Astrocyte (in vitro differentiated cells and primary cell): Measurements from ENCODE around the gene ULK1. TPM values are rescaled to one million over a fixed set of nuclear protein-coding genes. Genes with fewer than 3 reads are reported as not detected.

Experiments
- DNase-seq: peaks from one replicate; pipeline ENCODE4 v3.0.0-alpha.2; 2010; ENCODE audit warnings: low read depth
- FAIRE-seq: peaks from 2 replicates; lab custom pipeline; 2011; peaks lifted over from hg19 to GRCh38; lab: Jason Lieb, UNC
- H2AFZ ChIP-seq: 2 replicates; pipeline ENCODE4 v1.6.0; 2012; ENCODE audit warnings: low read depth, low read length, inconsistent platforms
- H3K27ac ChIP-seq: 2 replicates; pipeline ENCODE4 v1.5.1; 2011; ENCODE audit warnings: low read depth, low read length, inconsistent platforms
- H3K27me3 ChIP-seq: 2 replicates; pipeline ENCODE4 v1.6.0; 2011; ENCODE audit warnings: low read length, inconsistent platforms; ENCODE audit not compliant: insufficient read depth
- H3K36me3 ChIP-seq: 2 replicates; pipeline ENCODE4 v1.5.1; 2011; ENCODE audit warnings: low read length, inconsistent platforms; ENCODE audit not compliant: insufficient read depth
- H3K4me1 ChIP-seq: 2 replicates; pipeline ENCODE4 v1.5.1; 2011; ENCODE audit warnings: low read length, inconsistent platforms; ENCODE audit not compliant: insufficient read depth
- H3K4me2 ChIP-seq: 2 replicates; pipeline ENCODE4 v1.6.0; 2012; ENCODE audit warnings: low read length, inconsistent platforms
- H3K4me3 ChIP-seq: 2 replicates; pipeline ENCODE4 v1.5.1; 2011; ENCODE audit warnings: low read depth, mild to moderate bottlenecking, low read length, inconsistent platforms; ENCODE audit not compliant: insufficient read depth
- H3K79me2 ChIP-seq: 2 replicates; pipeline ENCODE4 v1.6.0; 2012; ENCODE audit warnings: mild to moderate bottlenecking, low read length, inconsistent platforms; ENCODE audit not compliant: insufficient read depth
- H3K9ac ChIP-seq: 2 replicates; pipeline ENCODE4 v1.6.0; 2012; ENCODE audit warnings: mild to moderate bottlenecking, low read length, inconsistent platforms
- H3K9me3 ChIP-seq: 2 replicates; pipeline ENCODE4 v1.5.1; 2012; ENCODE audit warnings: low read depth, mild to moderate bottlenecking, low read length, inconsistent platforms; ENCODE audit not compliant: insufficient read depth
- H4K20me1 ChIP-seq: 2 replicates; pipeline ENCODE4 v1.6.0; 2012; ENCODE audit warnings: low read length, inconsistent platforms; ENCODE audit not compliant: insufficient read depth
- H3K27ac Mint-ChIP-seq: one replicate; pipeline ENCODE4 v1.8.0; 2021; ENCODE audit warnings: mild to moderate bottlenecking, mixed read lengths; ENCODE audit not compliant: unreplicated experiment
- H3K27me3 Mint-ChIP-seq: one replicate; pipeline ENCODE4 v1.8.0; 2021; ENCODE audit warnings: low read depth, mixed read lengths; ENCODE audit not compliant: unreplicated experiment
- H3K36me3 Mint-ChIP-seq: one replicate; pipeline ENCODE4 v1.8.0; 2021; ENCODE audit warnings: low read depth, mixed read lengths; ENCODE audit not compliant: unreplicated experiment
- H3K4me1 Mint-ChIP-seq: one replicate; pipeline ENCODE4 v1.8.0; 2021; ENCODE audit warnings: low read depth, mixed read lengths; ENCODE audit not compliant: unreplicated experiment
- H3K4me3 Mint-ChIP-seq: one replicate; pipeline ENCODE4 v1.8.0; 2021; ENCODE audit warnings: mild to moderate bottlenecking, moderate library complexity, mixed read lengths; ENCODE audit not compliant: unreplicated experiment
- H3K9me3 Mint-ChIP-seq: one replicate; pipeline ENCODE4 v1.8.0; 2021; ENCODE audit warnings: mild to moderate bottlenecking, mixed read lengths; ENCODE audit not compliant: unreplicated experiment
- EZH2 ChIP-seq: IDR thresholded peaks from 2 replicates; pipeline ENCODE4 v1.6.1; 2012; ENCODE audit warnings: mild to moderate bottlenecking, low read length, inconsistent platforms; ENCODE audit not compliant: insufficient read depth
- total RNA-seq: library from RNA; stranded (reverse); gene quantifications from 2 replicates; pipeline ENCODE4 v1.2.1, GENCODE V29; 2021
- TF ChIP-seq, protein P1 (sequence below): IDR thresholded peaks from 2 replicates; pipeline ENCODE4 v1.5.1; 2011; ENCODE audit warnings: low read depth, mild to moderate bottlenecking, inconsistent platforms, low read length, moderate library complexity; ENCODE audit not compliant: insufficient read depth

ULK1 gene
- total RNA-seq, 1 donor from 2014 or later, result 51.8 TPM

DNA sequence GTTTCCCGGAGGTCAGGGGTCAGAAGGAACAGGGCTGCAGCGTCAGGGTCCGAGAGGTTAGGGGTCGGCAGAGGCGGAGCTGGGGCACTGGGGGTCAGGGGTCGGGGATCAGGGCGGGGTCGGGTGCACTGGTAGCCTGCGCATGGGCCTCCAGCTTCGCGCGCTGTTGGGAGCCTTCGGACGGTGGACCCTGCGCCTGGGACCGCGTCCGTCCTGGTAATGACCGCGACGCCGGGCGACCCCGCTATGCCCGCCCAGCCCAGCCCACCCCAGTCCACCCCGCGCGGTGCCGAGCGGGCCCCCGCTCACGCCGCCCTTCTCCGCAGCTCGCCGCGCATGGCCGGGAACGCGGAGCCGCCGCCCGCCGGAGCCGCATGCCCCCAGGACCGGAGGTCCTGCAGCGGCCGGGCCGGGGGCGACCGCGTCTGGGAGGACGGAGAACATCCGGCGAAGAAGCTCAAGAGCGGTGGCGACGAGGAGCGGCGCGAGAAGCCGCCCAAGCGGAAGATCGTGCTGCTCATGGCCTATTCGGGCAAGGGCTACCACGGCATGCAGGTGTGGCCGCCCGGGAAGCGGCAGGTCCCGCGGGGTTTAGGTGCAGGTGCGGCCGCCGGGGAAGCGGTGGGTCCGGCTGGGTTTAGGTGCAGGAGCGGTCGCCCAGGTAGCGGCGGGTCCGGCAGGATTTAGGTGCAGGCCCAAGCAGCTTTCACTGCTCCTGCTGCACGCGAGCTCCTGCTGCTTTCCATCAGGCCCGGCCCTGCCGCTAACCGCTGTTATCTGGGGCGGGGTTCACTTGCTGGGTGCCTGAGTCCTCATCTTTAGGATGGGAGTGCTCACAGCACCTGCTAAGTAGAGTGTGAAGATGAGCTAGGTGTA, 35.4 kb downstream of the ULK1 start:
- peaks cover 34% of the 10 kb centered on the region for H3K79me2 ChIP-seq
- Mint-ChIP-seq H3K36me3 (peaks cover 12% of the 10 kb centered on the region), H3K27me3 (no peaks in the 10 kb centered on the region), H3K27ac (peak overlapping the region; percentile 80), H3K4me3 (peak overlapping the region; percentile 92), H3K9me3 (peaks cover 4% of the 10 kb centered on the region), H3K4me1 (peaks cover 7% of the 10 kb centered on the region)
- no peak for DNase-seq
- FAIRE-seq, result no peak
- peak overlapping the region; percentile 49 for H3K27ac ChIP-seq
- H3K4me3 ChIP-seq, result peak overlapping the region; percentile 81
- H3K4me2 ChIP-seq, result peak overlapping the region; percentile 97
- TF ChIP-seq, protein P1, sequence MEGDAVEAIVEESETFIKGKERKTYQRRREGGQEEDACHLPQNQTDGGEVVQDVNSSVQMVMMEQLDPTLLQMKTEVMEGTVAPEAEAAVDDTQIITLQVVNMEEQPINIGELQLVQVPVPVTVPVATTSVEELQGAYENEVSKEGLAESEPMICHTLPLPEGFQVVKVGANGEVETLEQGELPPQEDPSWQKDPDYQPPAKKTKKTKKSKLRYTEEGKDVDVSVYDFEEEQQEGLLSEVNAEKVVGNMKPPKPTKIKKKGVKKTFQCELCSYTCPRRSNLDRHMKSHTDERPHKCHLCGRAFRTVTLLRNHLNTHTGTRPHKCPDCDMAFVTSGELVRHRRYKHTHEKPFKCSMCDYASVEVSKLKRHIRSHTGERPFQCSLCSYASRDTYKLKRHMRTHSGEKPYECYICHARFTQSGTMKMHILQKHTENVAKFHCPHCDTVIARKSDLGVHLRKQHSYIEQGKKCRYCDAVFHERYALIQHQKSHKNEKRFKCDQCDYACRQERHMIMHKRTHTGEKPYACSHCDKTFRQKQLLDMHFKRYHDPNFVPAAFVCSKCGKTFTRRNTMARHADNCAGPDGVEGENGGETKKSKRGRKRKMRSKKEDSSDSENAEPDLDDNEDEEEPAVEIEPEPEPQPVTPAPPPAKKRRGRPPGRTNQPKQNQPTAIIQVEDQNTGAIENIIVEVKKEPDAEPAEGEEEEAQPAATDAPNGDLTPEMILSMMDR, result no peak
- TF ChIP-seq EZH2, result no peak
- H3K36me3 ChIP-seq, result peaks cover 27% of the 10 kb centered on the region
- H4K20me1 ChIP-seq, result peaks cover 34% of the 10 kb centered on the region
- no peaks in the 10 kb centered on the region for H3K4me1 ChIP-seq
- H3K27me3 ChIP-seq, result no peaks in the 10 kb centered on the region
- peak overlapping the region; percentile 94 for H3K9ac ChIP-seq
- peak overlapping the region; percentile 50 for H2AFZ ChIP-seq
- no peaks in the 10 kb centered on the region for H3K9me3 ChIP-seq

DNA sequence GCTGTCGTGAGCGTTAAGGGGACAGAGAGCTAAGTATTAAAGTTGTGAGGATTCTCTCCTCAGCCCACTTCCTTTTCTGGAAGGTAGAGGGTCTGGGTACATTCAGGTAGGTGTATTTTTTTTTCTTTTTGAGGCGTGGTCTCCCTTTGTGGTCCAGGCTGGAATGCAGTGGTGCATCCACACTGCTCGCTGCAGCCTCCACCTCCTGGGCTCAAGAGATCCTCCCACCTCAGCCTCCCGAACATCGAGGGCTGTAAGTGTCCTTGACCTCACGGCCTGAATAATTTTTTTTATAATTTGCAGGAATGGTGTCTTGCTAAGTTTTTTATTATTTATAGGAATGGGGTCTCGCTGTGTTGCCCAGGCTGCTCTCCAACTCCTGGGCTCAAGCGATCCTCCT, 36.1 kb downstream of the ULK1 start:
- Mint-ChIP-seq H3K27me3 (no peaks in the 10 kb centered on the region), H3K9me3 (peaks cover 2% of the 10 kb centered on the region), H3K4me3 (peak overlapping the region; percentile 92), H3K36me3 (peaks cover 12% of the 10 kb centered on the region), H3K27ac (no peak overlapping the region), H3K4me1 (peaks cover 7% of the 10 kb centered on the region)
- Histone ChIP-seq H4K20me1 (peaks cover 34% of the 10 kb centered on the region), H3K79me2 (peaks cover 34% of the 10 kb centered on the region), H3K27ac (no peak overlapping the region), H3K4me2 (peak overlapping the region; percentile 97), H3K4me1 (no peaks in the 10 kb centered on the region), H3K36me3 (peaks cover 32% of the 10 kb centered on the region), H3K4me3 (peak overlapping the region; percentile 81), H3K9me3 (no peaks in the 10 kb centered on the region), H3K27me3 (no peaks in the 10 kb centered on the region), H3K9ac (peak overlapping the region; percentile 94), H2AFZ (peak overlapping the region; percentile 50)
- FAIRE-seq, result no peak
- DNase-seq, result no peak
- no peak for TF ChIP-seq EZH2
- TF ChIP-seq, protein P1, result no peak

GRCh38 chr12:131933387-131933786, 39.0 kb downstream of the ULK1 start:
- H3K9me3 ChIP-seq, result no peaks in the 10 kb centered on the region
- Mint-ChIP-seq H3K9me3 (no peaks in the 10 kb centered on the region), H3K27me3 (no peaks in the 10 kb centered on the region), H3K27ac (no peak overlapping the region), H3K4me3 (no peak overlapping the region), H3K36me3 (peaks cover 11% of the 10 kb centered on the region), H3K4me1 (peaks cover 7% of the 10 kb centered on the region)
- H3K27me3 ChIP-seq, result no peaks in the 10 kb centered on the region
- peaks cover 34% of the 10 kb centered on the region for H3K79me2 ChIP-seq
- no peak overlapping the region for H3K4me2 ChIP-seq
- TF ChIP-seq, protein P1, result no peak
- TF ChIP-seq EZH2, result no peak
- no peak overlapping the region for H3K27ac ChIP-seq
- H2AFZ ChIP-seq, result no peak overlapping the region
- peaks cover 34% of the 10 kb centered on the region for H4K20me1 ChIP-seq
- H3K4me1 ChIP-seq, result no peaks in the 10 kb centered on the region
- FAIRE-seq, result no peak
- no peak overlapping the region for H3K9ac ChIP-seq
- H3K36me3 ChIP-seq, result peaks cover 36% of the 10 kb centered on the region
- no peak for DNase-seq
- H3K4me3 ChIP-seq, result no peak overlapping the region
